HG02970 (cell line): ENCODE measurements around the gene CABYR.
"Not testable (repeated sequence)": the region's sequence is repeated elsewhere in the genome, so short reads cannot be mapped to it uniquely, and the experiment has no call there.

Experiments used
- ATAC-seq: cut with Tn5 transposase; IDR thresholded peaks from one replicate; pipeline ENCODE4 v1.9.1; 2021; ENCODE audit warnings: mild to moderate bottlenecking, moderate library complexity, moderate number of reproducible peaks; ENCODE audit not compliant: unreplicated experiment, low FRiP score

CABYR gene

GRCh38 chr18:24127735-24128134 lies 11.1 kb upstream of the CABYR start:
- no peak for ATAC-seq

DNA sequence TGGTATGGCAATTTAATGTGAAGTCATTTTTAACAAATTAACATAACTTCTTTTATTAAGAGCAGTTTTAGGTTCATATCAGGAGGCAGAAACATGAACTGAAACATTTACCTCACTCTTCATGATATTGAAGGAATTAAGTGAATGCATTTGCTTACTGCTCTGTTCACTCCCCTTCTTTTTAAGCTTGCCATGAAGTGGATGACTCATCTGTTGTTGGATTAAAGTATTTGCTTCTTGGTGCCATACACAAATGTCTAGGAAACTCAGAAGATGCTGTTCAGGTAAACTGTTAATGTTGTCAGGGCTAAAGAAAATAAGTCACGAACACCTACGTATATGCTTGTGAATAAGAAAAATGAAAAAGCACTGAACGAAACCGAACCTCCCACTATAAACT lies 10.2 kb upstream of the CABYR start:
- ATAC-seq = no peak

DNA sequence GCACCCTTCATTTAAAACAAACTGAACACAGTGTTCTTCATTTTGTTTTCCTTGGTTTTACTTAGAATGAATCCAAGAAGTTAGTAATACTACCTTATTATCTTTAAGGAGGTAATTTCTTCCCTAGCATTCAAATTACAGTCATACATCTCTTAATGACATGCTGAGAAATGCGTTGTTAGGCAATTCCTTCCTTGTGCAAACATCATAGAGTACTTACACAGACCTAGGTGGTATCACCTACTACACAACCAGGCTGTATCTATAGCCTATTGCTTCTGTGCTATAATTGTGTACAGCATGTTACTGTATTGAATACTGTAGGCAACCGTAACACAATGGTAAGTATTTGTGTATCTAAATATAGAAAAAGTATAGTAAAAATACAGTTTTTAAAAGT lies 8.4 kb upstream of the CABYR start:
- no peak for ATAC-seq

- ATAC-seq = no peak
These were observed 1.9 kb upstream of the CABYR start for GRCh38 chr18:24136967-24137373.

- ATAC-seq = no peak
These were observed 463 bp upstream of the CABYR start for GRCh38 chr18:24138409-24138788.

DNA sequence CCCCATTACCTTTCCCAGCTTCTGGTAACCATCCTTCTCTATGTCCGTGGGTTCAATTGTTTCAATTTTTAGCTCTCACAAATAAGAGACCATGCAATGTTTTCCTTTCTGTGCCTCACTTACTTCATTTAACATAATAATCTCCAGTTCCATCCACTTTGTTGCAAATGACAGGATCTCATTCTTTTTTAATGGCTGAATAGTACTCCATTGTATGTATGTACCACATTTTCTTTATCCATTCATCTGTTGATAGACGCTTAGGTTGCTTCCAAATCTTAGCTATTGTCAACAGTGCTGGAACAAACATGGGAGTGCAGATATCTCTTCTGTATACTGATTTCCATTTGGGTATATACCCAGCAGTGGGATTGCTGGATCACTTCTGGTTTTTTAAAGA lies 1.8 kb downstream of the CABYR start:
- ATAC-seq = no peak

GRCh38 chr18:24142376-24142775 lies 3.5 kb downstream of the CABYR start:
- no peak for ATAC-seq

DNA sequence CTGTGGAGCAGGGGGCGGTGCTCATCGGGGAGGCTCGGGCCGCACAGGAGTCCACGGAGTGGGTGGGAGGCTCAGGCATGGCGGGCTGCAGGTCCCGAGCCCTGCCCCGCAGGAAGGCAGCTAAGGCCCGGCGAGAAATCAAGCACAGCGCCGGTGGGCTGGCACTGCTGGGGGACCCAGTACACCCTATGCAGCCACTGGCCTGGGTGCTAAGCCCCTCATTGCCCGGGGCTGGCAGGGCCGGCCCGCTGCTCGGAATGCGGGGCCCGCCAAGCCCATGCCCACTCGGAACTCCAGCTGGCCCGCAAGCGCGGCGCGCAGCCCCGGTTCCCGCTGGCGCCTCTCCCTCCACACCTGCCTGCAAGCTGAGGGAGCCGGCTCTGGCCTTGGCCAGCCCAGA lies 10.7 kb downstream of the CABYR start:
- ATAC-seq = not testable (repeated sequence)

DNA sequence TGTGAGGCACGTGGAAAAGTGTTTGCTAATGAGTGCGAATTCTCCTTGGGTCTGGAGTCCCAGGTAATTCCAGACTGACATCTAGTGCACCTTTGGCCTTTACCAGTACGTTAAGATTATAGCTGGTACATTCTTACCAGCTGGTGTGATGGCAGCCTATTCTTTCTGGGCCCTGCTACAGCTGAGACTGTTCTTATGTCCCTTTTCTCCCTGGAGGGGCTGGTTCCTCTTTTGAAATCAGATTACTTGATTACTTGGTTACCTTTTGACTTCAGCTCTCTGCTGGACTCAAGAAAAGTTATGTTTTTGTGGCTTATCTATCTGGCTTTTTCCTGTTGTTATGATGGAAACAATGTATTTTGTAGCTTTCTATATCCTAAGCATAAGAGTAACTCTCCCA lies 14.5 kb downstream of the CABYR start:
- ATAC-seq = no peak

GRCh38 chr18:24157855-24158254 lies 19.0 kb downstream of the CABYR start:
- ATAC-seq = no peak

GRCh38 chr18:24160086-24160485 lies 21.2 kb downstream of the CABYR start:
- ATAC-seq = no peak

GRCh38 chr18:24161304-24161703 lies 22.4 kb downstream of the CABYR start:
- ATAC-seq = no peak

GRCh38 chr18:24168496-24168895 lies 29.6 kb downstream of the CABYR start:
- no peak for ATAC-seq

DNA sequence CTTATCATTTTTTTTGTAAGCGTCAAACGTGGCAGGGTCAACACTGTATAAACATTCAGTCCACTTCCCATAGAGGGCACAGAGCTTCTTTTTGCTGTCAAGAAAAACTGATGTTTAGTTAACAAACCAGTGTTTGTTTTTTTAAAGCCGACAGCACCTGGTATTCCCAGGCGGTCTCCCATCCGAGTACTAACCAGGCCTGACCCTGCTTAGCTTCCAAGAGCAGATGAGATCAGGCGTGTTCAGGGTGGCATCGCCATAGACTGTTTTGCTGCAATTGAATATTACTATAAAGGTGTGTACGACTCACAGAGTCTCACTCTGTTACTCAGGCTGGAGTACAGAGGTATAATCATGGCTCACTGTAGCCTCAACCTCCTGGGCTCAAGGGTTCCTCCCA lies 31.5 kb downstream of the CABYR start:
- no peak for ATAC-seq

DNA sequence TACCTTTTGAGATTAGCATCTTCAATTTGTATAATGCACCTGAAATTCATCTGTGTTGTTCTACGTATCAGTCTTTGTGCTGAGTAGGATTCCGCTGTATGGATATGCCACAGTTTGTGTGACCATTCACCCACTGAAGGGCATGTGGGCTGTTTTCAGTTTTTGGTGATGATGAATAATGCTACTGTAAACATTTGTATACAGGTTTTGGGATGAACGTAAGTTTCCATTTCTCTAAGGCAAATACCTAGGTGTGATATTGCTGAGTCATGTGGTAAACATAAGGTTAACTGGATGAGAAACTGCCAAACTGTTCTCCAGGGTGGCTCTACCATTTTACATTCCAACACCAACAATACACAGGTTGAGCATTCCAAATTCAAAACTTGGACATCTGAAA lies 35.1 kb downstream of the CABYR start:
- ATAC-seq = no peak

DNA sequence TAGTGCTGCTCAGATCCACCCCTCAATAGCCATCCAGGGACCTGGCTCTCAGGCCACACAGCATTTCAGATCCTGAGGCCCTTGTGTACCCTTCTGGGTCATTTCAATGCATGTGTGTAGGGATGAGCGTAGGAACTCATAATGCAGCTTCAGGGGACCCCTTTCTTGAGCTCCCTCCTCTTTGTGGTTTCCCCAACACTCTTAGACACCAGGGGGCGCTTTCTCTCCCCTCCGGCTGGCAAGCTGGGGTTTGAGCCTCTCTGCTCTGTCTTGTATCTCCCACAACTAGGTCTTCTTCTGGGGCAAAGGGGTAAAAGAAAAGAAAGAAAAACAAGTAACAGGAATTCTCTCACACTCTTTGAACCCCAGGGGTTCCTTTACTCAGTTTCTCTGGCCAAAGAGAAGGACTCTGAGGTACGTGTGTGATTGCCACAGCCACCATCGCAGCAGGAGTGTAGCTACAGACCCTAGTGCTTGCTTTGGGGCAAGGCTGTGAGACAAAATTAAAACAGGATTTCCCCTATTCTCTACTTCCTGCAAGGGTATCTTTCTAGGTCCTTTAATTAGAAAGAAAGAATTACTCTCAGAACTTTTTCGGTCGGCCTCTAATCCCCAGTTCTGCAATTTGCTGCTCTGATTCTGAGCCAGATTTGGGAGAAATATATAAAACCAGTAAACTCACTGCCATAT lies 38.0 kb downstream of the CABYR start:
- no peak for ATAC-seq

DNA sequence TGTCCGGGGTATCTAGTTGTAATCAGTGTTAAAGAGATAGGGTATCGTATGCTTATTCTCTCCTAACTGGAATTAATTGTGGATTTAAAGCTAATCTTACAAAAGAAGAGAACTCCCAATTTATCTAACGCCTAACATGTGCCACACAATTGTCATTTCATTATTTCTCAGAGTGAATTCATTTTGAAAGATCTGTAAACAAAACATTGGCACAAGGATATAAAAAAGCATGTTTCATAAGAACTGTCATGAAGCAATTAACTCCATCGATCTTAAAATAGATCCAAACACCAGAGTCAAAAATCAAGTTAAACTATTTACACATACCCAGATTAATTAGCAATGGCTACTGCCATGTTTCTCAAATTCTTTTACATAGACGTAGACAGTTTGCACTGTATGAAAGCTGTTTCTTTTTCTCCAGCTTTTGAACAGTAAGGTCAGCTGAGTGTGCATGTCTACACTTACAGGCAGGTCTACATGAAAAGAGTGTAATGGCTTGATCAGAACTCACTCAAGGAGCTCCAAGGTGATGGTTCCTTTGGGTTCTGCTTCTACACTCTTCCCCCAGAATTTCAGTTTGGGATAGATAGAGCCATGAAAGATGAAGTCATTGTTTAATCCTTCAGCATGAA lies 38.8 kb downstream of the CABYR start:
- no peak for ATAC-seq

- no peak for ATAC-seq
These were observed 41.2 kb downstream of the CABYR start for GRCh38 chr18:24180048-24180447.

GRCh38 chr18:24181806-24182205 lies 42.9 kb downstream of the CABYR start:
- ATAC-seq = no peak

DNA sequence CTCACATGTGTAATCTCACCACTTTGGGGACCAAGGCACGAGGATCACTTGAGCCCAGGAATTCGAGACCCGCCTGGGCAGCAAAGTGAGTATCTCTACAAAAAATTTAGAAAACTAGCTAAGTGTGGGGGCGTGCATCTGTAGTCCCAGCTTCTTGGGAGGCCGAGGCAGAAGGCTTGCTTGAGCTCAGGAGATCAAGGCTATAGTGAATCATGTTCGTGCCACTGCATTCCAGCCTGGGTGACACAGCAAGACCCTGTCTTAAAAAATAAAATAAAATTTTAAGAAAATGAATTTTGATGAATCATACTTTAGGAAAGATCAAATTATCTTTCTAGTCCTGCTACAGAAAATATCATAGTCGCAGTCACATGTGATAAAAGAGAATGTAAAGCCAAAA lies 46.9 kb downstream of the CABYR start:
- ATAC-seq = no peak

DNA sequence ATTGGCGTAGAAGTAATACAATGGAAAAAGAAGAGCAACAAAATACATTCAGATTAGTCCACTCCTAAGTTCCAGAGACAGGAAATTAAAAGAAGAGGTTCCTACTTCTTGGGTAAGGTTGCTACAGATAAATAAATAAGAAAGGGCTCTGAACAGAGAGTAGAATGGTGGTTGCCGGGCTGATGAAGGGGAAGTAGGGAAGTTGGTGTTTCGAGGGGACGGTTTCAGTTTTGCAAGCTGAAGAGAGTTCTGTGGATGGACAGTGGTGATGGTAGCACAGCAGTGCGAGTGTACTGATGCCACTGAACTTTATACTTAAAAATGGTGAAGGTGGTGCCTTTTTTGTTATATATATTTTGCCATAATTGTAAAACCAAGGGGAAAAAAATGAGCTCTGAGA lies 48.2 kb downstream of the CABYR start:
- ATAC-seq = no peak

DNA sequence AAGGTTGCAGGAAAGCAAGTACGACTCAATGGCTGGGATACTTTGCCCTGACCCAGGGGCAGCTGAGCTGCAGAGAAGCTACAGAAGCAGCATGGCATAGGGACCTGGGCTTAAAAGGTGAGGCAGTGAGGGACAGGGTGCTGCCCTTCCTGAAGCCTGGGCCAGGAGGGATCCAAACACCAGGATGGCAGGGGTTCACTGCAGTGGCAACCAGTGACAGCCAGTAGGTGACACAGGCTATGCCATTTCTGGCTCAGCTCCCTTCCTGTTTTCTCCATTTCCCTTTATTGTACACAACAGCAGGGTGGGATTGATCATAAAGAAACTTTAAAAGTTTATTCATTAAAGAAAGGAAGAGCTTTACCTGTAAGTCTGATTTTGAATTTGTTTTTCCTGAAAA lies 48.8 kb downstream of the CABYR start:
- ATAC-seq = no peak

DNA sequence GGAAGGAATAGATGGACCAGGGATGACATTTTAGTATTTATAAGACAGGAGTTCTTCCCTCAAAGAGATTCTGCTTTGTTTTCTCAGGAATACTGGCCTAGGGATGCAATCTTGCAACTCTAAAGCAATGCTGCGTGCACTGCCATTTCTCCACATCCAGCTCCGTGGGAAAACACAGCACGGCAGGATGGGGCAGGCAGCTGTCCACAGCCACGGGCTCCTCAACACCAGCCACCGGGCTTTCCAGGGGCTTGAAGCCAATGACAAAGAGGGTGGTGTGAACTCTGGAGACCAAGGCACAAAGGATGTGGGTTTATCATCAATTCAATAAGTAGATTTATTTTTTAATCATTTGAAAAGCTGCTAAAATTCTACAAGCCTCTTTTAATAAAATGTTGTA lies 49.3 kb downstream of the CABYR start:
- no peak for ATAC-seq
